Colonic mucosa (tissue), 4 donors: ENCODE data around the gene THAP7. TPM values are rescaled to one million over a fixed set of nuclear protein-coding genes. Genes with fewer than 3 reads are reported as not detected.

Experiments used
- DNase-seq: peaks from one replicate; pipeline ENCODE4 v3.0.0-alpha.2; 2020
- H3K27ac ChIP-seq: fragments of 200-600 bp; one replicate; pipeline ENCODE4 v1.8.0; 2021
- H3K27me3 ChIP-seq: fragments of 200-600 bp; one replicate; pipeline ENCODE4 v1.8.0; 2021
- H3K36me3 ChIP-seq: fragments of 200-600 bp; one replicate; pipeline ENCODE4 v1.8.0; 2021
- H3K4me1 ChIP-seq: fragments of 200-600 bp; one replicate; pipeline ENCODE4 v1.8.0; 2021; ENCODE audit warnings: mild to moderate bottlenecking
- H3K4me3 ChIP-seq: fragments of 200-600 bp; one replicate; pipeline ENCODE4 v1.8.0; 2021
- H3K9ac ChIP-seq, 2 donors: one replicate each; pipeline ENCODE4 v1.7.0; 2013; ENCODE audit warnings: control low read depth in 2 of 2, low read depth in 2 of 2, low read length in 2 of 2
- H3K9me3 ChIP-seq: fragments of 200-600 bp; one replicate; pipeline ENCODE4 v1.8.0; 2021
- intact Hi-C: fragments of 100-400 bp; cut with DNase I; formaldehyde crosslinking; loops from one replicate; pipeline ENCODE4 v1.14.1; 2022
- total RNA-seq, 2 donors: library from RNA; stranded (reverse); fragmentation: NEBNext Ultra II Directional in 1 of 2; extraction: Animal tissue kit (Norgen Biotek cat#: 25700) in 1 of 2; gene quantifications; one replicate each; pipeline ENCODE4 v1.2.1, GENCODE V29; 2021
- TF ChIP-seq, protein P1 (sequence below): fragments of 200-600 bp; IDR thresholded peaks from one replicate; pipeline ENCODE4 v1.8.0; 2022; ENCODE audit warnings: antibody characterized with exemption, mild to moderate bottlenecking
- donor health status: healthy.
- donor health status: DM: no; HTN: no; CAD: no.
- donor health status: DM: no; HTN: no; CAD: no.

Gene THAP7
- total RNA-seq, 2 donors from 2014 or later: 12.9 to 23.3 TPM

- DNase-seq: no peak
- Histone ChIP-seq H3K4me3 (no peak overlapping the region), H3K36me3 (no peaks in the 10 kb centered on the region), H3K27me3 (no peaks in the 10 kb centered on the region), H3K9me3 (no peaks in the 10 kb centered on the region), H3K9ac (no peak overlapping the region), H3K4me1 (no peaks in the 10 kb centered on the region), H3K27ac (no peak overlapping the region)
- intact Hi-C loops: no loop called here
- TF ChIP-seq, protein P1, sequence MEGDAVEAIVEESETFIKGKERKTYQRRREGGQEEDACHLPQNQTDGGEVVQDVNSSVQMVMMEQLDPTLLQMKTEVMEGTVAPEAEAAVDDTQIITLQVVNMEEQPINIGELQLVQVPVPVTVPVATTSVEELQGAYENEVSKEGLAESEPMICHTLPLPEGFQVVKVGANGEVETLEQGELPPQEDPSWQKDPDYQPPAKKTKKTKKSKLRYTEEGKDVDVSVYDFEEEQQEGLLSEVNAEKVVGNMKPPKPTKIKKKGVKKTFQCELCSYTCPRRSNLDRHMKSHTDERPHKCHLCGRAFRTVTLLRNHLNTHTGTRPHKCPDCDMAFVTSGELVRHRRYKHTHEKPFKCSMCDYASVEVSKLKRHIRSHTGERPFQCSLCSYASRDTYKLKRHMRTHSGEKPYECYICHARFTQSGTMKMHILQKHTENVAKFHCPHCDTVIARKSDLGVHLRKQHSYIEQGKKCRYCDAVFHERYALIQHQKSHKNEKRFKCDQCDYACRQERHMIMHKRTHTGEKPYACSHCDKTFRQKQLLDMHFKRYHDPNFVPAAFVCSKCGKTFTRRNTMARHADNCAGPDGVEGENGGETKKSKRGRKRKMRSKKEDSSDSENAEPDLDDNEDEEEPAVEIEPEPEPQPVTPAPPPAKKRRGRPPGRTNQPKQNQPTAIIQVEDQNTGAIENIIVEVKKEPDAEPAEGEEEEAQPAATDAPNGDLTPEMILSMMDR: no peak
Observed at GRCh38 chr22:21038405-21038804, 36.5 kb upstream of the THAP7 start.

DNA sequence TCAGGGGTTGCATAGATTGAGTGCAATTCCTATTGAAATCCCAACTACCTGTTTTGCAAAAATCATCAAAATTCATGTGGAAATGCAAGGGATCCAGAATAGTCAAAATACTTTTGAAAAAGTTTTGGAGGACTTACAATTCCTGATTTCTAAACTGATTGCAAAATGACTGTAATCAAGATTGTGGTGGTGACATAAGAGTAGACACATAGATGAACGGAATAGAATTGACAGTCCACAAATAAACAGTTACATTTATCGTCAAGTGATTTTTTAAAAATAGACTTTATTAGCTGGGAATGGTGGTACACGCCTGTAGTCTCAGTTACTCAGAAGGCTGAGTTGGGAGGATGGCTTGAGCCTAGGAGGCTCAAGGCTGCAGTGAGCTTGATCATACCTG lies 33.1 kb upstream of the THAP7 start:
- TF ChIP-seq, protein P1: no peak
- Histone ChIP-seq H3K9ac (no peak overlapping the region), H3K27me3 (peaks cover 13% of the 10 kb centered on the region), H3K9me3 (no peaks in the 10 kb centered on the region), H3K4me3 (no peak overlapping the region), H3K36me3 (no peaks in the 10 kb centered on the region), H3K4me1 (no peaks in the 10 kb centered on the region), H3K27ac (no peak overlapping the region)
- DNase-seq: no peak
- intact Hi-C loops: no loop called here

DNA sequence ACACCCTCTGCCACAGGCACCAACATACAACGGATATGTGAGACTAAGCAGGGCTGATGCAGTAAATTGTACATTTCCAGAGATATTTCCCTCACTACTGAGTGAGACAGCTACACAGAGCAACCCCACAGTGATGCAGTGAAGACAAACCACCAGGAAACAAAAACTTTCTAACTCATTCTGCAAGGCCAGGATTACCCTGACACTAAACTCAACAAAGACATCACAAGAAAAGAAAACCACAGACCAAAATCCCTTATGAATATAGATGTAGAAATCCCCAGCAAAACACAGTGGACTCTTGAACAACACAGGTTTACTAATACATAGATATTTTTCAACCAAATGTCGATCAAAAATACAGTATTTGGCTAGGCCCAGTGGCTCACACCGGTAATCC lies 32.0 kb upstream of the THAP7 start:
- Histone ChIP-seq H3K9ac (no peak overlapping the region), H3K27ac (no peak overlapping the region), H3K4me1 (no peaks in the 10 kb centered on the region), H3K36me3 (no peaks in the 10 kb centered on the region), H3K27me3 (peaks cover 13% of the 10 kb centered on the region), H3K4me3 (no peak overlapping the region), H3K9me3 (no peaks in the 10 kb centered on the region)
- DNase-seq: no peak
- intact Hi-C loops: no loop called here
- TF ChIP-seq, protein P1: no peak

DNA sequence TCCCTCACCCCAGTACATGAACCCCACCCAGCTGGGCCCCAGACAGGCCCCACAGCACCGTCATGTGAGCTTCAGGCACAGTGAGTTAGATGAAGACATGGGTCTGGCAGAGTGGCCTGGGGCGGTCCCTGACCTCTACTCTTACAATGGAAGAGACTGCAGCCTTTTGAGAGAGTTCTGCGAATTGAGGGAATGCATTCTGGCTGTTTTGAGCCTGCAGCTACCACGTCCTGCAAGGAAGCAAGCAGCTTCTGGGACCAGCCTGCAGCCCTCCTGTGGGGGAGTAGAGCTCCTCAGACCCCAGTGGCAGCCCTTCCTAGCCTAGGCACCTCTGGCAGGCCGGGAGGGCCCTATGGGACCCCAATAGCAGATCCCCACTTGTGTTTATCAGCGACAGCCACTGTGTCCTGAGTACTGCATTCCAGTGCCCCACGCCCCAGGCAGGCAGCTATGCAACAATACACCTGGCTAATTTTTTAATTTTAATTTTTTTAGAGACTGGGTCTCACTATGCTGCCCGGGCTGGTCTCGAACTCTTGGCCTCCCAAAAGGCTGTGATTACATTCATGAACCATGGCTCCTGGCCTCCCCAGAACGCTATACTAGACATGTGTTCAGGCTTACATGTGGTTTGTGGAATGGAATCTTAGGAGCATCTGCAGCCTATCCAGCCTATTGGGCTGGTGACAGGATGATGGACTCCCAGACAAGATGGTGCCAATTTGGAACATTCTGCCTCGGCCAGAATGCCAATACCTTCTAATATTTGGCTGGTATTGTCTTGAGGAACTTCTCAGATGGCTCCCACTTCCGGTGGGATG lies 31.2 kb upstream of the THAP7 start:
- Histone ChIP-seq H3K9me3 (no peaks in the 10 kb centered on the region), H3K9ac (no peak overlapping the region), H3K36me3 (no peaks in the 10 kb centered on the region), H3K4me1 (no peaks in the 10 kb centered on the region), H3K27ac (no peak overlapping the region), H3K4me3 (no peak overlapping the region), H3K27me3 (peaks cover 13% of the 10 kb centered on the region)
- no peak for DNase-seq
- intact Hi-C loops: no loop called here
- TF ChIP-seq, protein P1: no peak

GRCh38 chr22:21032037-21032867 lies 30.3 kb upstream of the THAP7 start, which contains the start of gene SLC7A4:
Gene SLC7A4, minus strand, starts transcription at chr22:21032561. Its CDS starts 749 bp downstream, at chr22:21031812.
- TF ChIP-seq, protein P1: no peak
- Histone ChIP-seq H3K9me3 (no peaks in the 10 kb centered on the region), H3K36me3 (no peaks in the 10 kb centered on the region), H3K4me1 (no peaks in the 10 kb centered on the region), H3K9ac (peak within 1 kb of the TSS in 1 of 2 donors; percentile 1), H3K27me3 (peaks cover 13% of the 10 kb centered on the region), H3K27ac (no peak within 1 kb of the TSS), H3K4me3 (peak within 1 kb of the TSS; percentile 29)
- no peak for DNase-seq
- intact Hi-C loops: no loop called here
